ENCODE measurements around the gene IL17RA. TPM values are rescaled to one million over a fixed set of nuclear protein-coding genes. Genes with fewer than 3 reads are reported as not detected.

Gene IL17RA
- total and polyA plus RNA-seq, 2 donors from 2014 or later, result 4.2 to 26.8 TPM

- intact Hi-C loops (cut with DNase I), result no loop called here
- FAIRE-seq (no peak), DNase-seq (no peak)
- no peaks in the 10 kb centered on the region for H3K9me3 ChIP-seq (ENCODE audit: control insufficient read depth in 2 of 3, insufficient read depth in 1 of 3, low read length in 3 of 3)
- no peak overlapping the region for H3K27ac ChIP-seq (ENCODE audit: low read depth in 2 of 2, low read length in 2 of 2)
- no peaks in the 10 kb centered on the region for H3K36me3 ChIP-seq (ENCODE audit: control insufficient read depth in 2 of 3, insufficient read depth in 3 of 3, low read length in 3 of 3)
- no peak overlapping the region for H3K4me3 ChIP-seq (ENCODE audit: low read length in 3 of 3)
- H3K4me1 ChIP-seq (ENCODE audit: control insufficient read depth in 2 of 3, insufficient read depth in 2 of 3, low read depth in 1 of 3, low read length in 3 of 3), result peaks cover 0 to 4% (median 4%) of the 10 kb centered on the region in 3 donors
- H3K27me3 ChIP-seq (ENCODE audit: control insufficient read depth, insufficient read depth, low read length), result no peaks in the 10 kb centered on the region
- H3K9ac ChIP-seq (ENCODE audit: low read length in 3 of 3), result no peak overlapping the region
- TF ChIP-seq CTCF (IDR thresholded peaks at IDR 0.05; ENCODE audit: borderline replicate concordance, extremely low read depth, insufficient read depth), result no peak
Observed at GRCh38 chr22:17162731-17163130, 77.9 kb downstream of the IL17RA start.

- TF ChIP-seq CTCF (IDR thresholded peaks at IDR 0.05; ENCODE audit: borderline replicate concordance, extremely low read depth, insufficient read depth), result no peak
- Histone ChIP-seq H3K4me3 (ENCODE audit: low read length in 3 of 3) (no peak overlapping the region), H3K9me3 (ENCODE audit: control insufficient read depth in 2 of 3, insufficient read depth in 1 of 3, low read length in 3 of 3) (no peaks in the 10 kb centered on the region), H3K36me3 (ENCODE audit: control insufficient read depth in 2 of 3, insufficient read depth in 3 of 3, low read length in 3 of 3) (no peaks in the 10 kb centered on the region), H3K27ac (ENCODE audit: low read depth in 2 of 2, low read length in 2 of 2) (no peak overlapping the region), H3K9ac (ENCODE audit: low read length in 3 of 3) (no peak overlapping the region), H3K4me1 (ENCODE audit: control insufficient read depth in 2 of 3, insufficient read depth in 2 of 3, low read depth in 1 of 3, low read length in 3 of 3) (peaks cover 0 to 4% (median 4%) of the 10 kb centered on the region in 3 donors), H3K27me3 (ENCODE audit: control insufficient read depth, insufficient read depth, low read length) (no peaks in the 10 kb centered on the region)
- no peak for FAIRE-seq
- DNase-seq, result no peak
- intact Hi-C loops (cut with DNase I), result no loop called here
Observed at GRCh38 chr22:17164392-17165024, 79.7 kb downstream of the IL17RA start.

Other genes with a start within 250 kb of the IL17RA start
- not detected for gene GAB4, start 76.8 kb upstream of the IL17RA start, total RNA-seq
- gene GAB4, start 76.8 kb upstream of the IL17RA start, polyA plus RNA-seq (ENCODE audit: insufficient read depth, low read depth, low replicate concordance), result not detected
- 1.2 TPM for gene TMEM121B, start 36.4 kb downstream of the IL17RA start, total RNA-seq
- 0.19 TPM for gene TMEM121B, start 36.4 kb downstream of the IL17RA start, polyA plus RNA-seq (ENCODE audit: insufficient read depth, low read depth, low replicate concordance)
- gene HDHD5, start 74.3 kb downstream of the IL17RA start, total RNA-seq, result 27.5 TPM
- gene HDHD5, start 74.3 kb downstream of the IL17RA start, polyA plus RNA-seq (ENCODE audit: insufficient read depth, low read depth, low replicate concordance), result 39.8 TPM
- gene ADA2, start 134.4 kb downstream of the IL17RA start, total RNA-seq, result 26.8 TPM
- 33.2 TPM for gene ADA2, start 134.4 kb downstream of the IL17RA start, polyA plus RNA-seq (ENCODE audit: insufficient read depth, low read depth, low replicate concordance)

All from kidney (tissue), 14 donors.